ENCODE measurements around the gene IP6K2.

IP6K2 gene

DNA sequence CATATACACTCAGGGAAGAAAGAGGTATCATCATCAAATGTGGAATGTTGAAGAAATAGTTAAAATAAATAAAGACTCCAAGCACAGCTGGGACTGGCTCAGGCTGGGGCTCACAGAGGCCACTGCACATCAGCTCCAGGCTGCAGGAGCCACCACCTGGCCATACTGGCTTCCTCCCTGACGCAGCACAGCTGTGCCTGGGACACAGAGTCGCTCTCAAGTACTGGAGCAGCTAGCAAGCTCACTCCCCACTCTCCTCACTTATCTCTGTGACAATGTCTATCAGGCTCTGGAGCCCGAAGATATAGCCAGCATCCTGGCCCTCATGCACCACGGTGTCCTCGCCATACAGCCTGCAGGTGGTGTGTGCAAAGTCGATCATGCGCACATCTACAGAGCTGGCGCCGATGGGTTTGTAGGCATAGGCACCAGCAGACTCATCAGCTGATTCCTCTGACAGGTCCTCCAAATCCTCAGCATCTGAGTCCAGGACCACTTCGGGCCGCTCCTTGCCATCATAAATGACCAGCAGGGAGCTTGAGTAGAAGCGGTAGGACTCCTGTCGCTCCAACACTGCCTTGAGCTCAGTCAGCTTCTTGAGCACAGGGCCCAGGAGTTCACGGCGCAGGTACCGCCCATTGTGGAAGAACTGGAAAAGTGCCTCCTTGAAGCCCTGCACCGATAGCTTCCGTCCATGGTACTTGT, 28.8 kb downstream of the IP6K2 start:
- DNase-seq: no peak

DNA sequence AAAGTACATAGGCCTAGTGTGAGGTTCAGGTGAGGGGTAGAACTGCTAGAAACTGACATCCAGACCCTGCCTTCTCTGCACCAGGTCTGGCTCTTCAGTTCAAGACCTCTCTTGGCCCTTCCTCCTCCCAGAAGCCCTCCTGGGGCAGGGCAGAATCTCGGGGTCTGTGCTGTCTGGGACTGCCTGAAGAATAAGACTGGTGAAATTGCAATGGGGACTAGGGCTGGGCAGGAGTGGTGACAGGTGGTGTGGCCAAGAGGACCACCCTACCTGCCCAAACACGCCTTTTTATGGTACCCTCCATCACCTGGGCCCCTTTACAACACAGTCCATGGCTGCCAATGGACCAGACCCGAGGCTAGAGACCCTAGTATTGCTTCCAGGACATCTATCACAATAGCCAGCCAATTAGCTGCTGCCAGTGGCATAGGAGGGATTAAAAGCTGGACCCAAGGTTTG, 29.8 kb downstream of the IP6K2 start:
- no peak for DNase-seq

DNA sequence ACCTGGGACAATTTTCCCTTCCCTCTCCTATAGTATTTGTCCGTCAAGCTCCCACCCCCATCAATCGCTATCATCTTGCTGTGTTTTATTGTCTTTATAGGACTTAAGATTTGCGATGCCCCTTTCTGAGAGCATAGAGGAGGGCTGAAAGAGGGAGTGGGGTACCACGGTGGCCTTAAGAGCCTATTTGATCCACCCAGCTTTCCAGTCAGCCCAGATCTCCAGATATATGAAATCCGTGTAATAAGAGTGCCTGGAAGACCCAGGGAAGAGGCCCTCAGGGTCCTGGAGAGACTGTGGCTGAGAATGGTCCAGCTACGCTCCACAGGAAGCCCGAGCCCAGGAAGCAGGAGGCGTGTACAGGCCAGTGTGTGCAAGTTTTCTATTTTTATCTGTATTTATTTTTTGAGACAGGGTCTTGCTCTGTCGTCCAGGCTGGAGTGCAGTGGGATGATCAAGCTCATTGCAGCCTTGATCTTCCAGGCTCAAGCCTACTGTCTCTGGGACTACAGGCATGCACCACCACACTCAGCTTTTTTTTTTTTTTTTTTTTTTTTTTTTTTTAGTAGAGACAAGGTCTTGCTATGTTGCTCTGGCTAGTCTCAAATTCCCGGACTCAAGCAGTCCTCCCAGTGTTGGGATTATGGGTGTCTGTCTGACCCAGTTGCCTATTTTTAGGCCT, 30.3 kb downstream of the IP6K2 start:
- DNase-seq: no peak

DNA sequence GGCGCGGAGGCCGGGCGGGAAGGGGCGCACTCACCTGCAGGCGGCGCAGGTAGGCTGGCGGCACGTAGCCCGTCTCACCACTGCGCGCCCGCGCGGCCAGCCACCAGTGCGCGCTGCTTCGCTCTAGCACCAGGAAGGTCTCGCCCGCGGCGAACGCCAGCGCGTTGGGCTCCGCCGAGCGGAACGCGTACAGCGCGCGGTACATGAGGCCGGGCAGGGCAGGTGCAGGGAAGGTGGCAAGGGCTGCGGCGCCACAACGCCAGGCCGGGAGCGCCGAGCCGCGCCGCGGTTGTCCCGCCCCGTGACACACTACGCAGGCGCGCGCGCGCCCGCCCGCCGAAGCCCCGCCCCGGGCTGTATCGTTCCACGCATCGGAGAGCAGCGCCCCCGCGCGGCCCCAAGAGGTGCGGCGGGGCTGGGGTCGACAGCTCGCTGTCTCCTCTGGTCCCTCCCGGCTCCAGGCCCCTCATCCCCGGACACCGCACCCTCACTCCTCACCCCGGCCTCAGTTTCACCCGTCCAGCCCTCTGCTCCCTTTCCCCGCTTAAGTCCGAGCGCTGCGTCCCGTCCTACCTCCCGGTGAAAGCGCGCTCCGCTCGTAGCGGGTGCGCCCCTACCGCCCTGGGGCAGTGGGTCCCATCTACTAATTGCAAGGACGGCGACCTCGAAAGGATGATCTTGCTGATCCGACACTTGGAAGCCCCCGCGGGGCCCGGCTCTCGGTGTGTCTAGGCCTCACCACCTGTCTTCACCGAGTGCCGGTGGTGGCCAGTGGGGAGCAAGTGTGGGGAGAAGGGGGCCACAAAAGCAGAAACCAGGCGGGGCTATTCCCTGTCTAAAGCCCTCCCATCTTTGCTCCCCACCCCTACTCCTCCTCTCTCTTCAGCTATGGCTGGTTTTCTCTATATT, 31.2 kb downstream of the IP6K2 start, which contains the start of gene NCKIPSD:
Gene NCKIPSD (minus strand): TSS at position 313 of the 909 bp plus-strand sequence. CDS start 108 bp downstream, at position 205.
- peak; percentile 82 to 99 (median 90) for DNase-seq

DNA sequence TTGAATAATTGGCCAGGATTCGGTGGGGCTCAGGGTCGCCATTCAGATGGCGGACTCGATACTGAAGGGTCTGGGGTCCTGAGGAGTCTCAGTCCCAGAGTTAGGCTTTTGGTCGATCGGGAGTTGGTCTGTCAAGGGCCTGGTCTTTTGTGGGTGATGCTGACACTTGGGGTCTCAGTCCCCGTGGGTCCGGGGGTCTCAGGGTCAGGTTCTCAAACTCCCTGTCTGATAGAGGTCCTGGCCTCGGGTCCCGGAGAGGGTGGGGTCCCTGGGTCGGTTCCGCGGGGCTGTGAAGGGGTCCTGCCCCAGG, 31.8 kb downstream of the IP6K2 start:
- DNase-seq: no peak

DNA sequence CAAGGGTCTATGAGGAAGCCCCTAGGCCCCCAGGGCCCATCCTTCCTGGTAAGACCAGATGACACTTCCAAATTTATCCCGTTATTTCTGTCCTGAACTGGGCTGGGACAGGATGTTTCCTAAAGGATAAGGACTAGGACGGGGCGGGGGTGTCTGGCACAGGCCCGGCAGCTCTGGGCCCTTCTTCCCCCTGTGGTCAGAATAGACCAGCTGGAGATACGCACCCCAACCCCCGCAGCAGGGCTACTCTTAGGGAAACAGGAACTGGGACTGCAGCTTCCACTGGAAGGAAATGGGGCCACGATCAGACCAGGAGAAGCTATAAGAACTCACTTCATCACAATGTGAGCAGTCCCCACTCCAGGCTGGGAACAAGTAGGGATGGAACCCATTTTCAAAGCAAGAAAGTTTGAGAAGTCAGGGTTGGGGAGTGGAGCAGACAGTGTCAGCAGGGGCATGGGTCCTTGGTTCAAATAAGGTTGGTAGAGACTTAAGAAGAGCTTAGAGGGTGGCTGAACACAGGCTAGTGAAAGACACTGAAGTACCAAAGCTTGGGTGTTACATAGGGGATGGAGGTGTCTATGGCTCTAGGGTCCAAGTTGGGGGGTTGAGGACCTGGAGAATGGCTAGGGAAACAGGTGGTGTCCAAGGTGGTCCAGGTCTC, 32.4 kb downstream of the IP6K2 start:
- no peak for DNase-seq

DNA sequence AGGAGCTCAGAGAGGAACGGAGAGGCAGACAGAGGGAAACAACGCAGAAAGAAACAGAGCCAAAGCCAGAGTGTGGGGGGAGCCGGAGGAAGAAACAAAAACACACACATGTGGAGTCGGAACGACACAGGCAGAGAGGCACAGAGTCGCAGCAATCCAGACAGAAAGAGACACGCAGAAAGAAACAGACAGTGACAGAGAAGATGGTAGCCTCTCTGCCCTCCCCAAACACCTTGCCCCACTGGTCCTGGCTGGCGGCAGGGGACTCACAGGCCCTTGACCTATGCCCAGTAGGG, 33.0 kb downstream of the IP6K2 start:
- no peak for DNase-seq

DNA sequence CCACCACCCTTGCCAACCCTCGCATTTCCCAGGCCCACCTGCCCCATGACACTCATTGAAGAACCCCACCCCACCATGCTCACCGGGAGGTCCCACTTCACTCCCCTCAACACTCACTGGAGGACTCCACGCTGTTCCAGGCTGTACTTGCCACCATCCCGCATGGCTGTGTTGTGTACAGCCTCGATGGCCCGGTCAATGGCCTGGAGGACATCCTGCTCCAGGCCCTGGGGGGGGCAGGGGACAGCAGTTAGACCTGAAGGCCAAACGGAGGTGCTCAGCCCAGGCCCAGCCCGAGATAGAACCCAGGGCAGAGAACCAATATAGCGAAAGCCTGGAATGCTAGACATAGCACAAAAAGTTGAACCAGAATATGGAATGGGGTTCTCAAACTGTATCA, 34.2 kb downstream of the IP6K2 start:
- DNase-seq: no peak

DNA sequence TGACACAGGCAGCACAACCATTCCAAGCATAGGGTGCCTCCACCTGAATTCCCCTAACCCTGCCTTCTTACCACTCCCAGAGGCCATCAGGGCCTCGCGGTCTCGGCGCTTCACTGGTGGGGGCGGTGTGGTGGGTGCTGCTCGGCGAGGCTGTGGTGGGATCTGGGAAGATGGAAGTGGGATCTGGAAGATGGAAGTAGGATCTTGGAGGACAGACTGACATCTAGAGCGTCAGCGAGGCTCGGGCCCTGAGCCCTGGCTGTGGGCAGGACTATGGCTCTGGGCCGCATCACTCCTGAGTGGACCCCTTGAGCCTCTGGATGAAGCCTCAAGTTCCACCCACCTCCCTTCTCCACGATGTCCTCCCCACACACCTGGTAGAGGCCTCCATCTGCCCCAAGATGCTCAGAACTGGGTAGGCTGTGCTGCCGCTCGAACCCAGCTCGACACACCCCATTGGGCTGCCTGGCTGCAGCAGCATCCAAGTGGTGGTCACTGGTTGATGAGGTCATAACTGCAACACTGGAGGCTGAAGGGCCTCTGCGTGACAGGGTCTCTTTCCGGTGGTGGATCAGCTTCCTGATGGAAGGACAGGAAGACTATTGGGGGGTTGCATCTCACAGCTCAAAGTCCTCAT, 34.9 kb downstream of the IP6K2 start:
- DNase-seq: no peak

DNA sequence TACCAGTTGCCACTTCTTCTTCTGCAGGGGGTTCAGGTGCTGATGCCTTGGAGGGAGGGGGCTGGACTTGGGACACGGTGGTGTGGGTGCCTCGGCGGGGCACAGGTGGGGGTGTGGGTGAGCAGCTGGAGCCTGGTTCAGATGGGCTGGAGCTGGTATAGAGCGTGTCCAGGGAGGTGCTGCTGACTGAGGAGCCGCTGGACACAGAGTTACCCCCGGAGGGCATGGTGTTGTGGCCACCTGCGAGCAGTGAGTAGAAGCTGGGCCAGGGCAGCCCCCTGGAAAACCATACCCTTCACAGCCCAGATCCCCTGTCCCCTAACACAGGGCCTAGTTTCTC, 35.5 kb downstream of the IP6K2 start:
- no peak for DNase-seq

DNA sequence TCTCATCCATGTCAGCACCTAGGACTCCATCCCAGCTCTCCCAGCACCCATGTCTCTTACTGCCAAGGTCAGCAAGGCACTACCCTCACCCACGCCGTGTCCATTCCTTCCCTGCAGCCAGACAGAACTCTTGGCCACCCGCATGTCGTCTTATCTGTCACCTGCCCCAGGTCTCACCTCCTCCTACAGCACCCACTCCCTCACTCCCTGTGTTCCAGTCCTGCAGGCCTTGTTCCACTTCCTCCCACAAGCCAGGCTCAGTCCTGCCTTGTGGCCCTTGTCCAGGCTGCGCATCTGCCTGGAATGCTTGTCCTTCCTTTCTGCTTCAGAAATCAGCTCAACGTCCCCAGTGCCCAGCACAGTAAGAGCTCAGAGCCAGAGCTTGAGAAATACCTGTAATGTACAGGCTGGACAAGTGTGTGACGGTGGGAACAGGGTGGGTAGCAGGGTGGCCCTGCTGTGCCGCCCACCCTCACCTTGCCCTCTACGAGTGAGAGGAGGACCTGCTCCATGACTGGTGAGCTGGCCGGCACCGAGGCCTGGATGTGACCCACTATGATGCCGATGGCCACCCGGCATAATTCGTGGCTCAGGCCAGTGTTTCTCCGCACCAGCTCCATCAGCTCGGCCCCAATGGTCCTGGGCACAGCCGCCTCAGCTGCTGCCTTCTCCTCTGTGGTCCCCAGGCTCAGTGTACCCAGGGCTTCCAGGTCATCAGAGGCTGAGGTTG, 36.0 kb downstream of the IP6K2 start:
- no peak for DNase-seq

DNA sequence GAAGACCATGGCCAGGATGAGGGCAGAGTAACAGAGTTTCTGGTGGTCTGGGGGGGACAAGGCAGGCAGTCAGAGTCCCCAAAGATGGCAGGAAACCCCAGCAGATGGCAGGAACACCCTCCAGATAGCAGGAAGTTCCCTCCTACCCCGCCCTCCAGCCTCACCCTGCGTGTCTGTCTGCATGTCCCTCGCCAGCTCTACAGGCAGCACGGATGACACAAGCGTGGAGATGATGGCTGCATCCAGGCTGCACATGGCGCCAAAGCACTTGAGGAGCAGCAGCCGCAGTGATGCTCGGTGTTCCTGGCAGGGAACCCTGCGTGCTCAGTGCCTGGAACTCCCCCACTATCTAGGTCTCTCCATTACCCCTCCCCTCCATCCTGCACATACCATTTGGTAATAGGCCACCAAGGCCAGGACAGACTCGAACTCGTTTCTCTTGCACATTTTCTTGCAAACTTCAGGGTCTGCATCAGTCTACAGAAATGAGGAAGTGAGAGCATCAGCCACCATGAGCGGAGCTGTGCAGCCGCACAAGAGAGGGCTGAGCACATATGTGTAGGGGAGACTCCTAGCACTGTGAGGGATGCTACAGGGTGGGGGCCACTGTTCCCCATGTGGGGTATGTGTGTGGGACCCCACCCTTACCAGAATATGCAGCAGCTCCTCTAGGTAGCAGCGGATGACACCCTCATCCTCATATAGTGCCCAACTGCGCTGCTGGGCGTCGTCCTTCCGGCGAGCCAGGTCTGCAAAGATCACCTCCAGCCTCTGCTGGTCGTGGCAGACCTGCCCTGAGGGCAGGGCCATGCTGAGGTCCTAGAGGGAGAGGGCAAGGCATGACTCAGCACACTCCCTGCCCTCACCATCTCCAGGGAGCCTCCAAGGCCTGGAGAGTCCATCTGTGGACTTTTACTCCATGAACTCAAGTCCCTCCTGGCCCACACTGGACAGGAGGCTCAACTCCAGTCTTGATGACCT, 37.3 kb downstream of the IP6K2 start:
- no peak for DNase-seq

DNA sequence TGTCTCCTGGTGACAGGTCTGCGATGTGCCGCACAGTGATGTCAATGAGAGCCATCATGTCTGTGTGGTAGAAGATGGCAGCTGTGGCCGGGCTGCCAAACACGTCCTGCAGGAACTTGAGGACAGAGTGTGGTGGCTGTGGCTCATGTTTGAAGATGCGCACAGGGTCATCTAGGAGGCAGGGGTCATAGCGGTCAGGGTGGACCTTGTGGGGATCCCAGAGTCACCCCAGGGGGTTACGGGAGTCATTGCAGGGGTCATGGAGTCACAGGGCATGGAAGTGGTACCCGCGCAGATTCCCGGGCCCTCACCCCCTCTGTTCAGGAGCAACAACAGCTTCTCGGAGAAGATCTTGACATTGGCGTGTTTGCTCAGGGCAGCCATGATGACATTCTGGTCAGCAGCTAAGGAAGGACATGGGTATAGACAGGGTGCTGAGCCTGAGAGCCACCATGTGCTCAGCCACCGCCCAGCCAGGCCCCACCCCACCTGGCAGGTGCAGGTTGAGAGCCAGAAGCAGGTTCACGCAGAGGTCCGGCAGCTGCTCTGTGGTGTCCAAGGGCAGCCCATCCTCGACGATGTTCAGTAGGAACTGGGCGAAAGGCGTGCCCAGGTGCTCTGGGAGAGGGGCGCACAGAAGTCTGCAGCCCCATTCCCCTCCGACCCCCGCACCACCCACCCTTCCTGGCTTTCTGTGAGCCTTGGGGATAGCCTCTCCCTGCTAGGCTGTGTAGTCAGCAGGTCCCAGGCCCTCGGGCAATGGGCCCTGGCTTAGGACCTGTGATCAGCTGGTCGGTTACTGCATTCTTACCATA, 38.2 kb downstream of the IP6K2 start:
- no peak for DNase-seq

DNA sequence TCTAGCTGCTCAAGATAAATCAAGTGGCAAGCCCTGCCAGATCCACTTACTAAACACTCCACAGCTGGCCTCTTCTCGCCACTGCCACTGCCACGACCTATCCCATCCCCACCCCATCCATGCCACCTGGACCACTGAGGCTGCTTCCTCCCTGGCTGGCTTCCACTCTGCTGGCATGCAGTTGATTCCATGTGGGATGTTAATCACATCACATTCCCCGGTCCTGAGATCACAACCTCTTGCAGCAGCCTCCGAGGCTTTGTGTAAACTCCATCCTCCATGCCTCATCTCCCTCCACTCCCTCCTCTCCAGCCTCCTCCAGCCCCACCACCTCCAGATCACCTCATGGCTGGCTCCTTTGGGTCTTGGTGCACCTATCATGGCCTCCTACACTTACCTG, 39.0 kb downstream of the IP6K2 start:
- no peak for DNase-seq

DNA sequence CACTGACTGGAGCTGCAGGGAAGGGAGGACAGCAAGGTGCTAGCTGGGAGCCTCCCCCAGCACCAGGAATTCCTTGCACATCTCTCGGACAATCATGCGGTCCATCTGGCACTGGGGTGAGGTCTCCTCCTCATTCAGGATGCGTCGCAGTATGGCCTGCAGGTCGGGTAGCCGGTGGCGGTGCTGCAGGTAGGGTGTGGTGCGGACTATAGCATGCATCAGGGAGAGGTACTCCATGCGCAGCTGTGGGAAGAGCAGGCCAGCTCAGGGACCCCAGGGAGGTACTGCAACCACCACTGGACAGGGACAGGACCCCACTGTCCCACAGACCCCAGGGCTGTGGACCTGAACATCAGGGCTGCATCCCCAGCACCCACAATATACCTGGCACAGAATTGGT, 42.5 kb downstream of the IP6K2 start:
- no peak for DNase-seq

DNA sequence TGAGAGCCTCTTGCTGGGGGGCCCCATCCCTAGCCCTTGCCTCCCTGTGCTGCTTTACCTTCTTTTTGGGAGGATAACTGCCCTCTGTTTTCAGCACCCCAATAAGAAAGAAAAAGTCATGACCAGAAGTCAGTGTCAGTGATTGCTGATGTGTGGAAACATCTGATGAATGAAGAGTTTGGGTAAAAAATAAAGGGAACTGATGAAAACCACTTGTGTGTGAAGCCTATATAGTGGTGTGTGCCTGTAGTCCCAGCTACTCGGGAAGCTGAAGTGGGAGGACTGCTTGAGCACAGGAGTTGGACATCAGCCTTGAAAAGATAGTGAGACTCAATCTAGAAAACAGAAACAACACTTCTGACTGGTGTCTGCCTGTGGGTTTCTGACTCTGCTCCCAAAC, 44.5 kb downstream of the IP6K2 start:
- DNase-seq: no peak

DNA sequence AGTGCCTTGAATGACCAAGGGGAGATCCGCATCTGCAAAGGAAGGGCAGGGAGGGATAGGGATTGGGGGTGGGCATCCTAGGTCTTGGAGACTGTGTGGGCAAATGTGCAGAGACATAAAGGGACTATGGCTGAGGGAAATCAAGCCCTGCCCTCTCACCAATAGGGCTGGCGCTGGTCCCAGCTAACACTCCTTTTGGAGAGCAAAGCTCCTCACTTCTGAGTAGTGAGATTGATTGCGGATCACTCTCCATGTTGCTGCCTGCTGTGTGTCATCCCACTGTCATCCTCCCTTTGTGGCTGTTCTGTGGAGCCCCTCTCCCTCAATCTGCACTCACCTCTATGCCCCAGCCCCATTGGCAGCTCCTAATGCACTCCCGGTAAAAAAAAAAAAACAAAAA, 52.1 kb downstream of the IP6K2 start:
- DNase-seq: no peak

DNA sequence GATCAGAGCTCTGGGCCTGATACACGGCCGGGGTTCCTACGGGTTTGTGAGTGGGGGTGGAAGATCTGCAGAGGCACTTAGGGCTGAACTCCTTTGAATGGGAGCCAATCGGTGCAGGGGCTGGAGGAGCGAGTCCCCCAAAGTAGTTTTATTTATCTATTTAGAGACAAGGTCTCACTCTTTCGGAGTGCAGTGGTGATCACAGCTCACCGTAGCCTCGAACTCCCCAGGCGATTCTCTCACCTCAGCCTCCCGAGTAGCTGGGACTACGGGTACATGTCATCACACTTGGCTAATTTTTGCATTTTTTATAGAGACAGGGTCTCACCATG, 52.7 kb downstream of the IP6K2 start:
- no peak for DNase-seq

DNA sequence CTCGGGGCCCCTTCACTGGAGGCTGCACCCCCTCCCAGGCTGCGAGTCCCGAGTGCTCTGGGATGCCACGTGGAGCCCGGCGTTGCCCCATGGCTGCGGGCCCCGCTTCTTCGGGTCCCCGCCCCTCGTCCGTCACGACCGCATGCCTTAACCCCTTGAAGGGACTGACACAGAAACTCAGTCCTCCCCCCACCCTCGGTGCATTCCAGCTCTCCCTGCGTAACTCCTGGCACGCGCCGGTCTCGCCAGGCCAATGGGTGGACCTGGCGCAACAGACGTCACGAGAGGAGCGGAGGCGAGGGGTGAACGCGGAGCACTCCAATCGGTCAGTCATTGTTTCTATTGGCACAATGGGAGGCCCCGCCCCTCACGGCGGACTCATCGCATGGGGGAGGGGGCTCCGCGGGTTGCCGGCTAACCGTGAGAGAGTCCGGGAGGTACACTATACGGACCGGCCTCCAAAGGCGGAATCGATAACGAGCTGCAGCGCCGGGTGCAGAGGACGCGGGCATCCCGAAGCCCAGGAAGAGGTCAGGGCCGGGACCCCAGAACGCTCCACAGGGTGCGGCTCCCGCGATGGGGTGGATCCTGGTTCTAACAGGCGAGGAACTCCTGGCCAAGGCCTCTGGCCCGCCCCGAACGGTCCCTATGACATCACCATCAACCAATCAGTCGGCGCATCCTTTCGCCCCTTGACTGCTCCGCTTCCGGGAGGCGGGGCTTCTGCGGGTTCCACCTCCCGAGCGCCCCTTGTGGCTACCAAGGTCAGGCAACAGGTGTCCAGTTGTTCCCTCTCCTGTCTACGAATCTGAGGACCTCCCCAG, 53.3 kb downstream of the IP6K2 start:
- peak; percentile 39 to 71 (median 56) for DNase-seq
